Heart right ventricle (tissue), 16 donors: ENCODE measurements around the gene BMERB1. TPM values are rescaled to one million over a fixed set of nuclear protein-coding genes. Genes with fewer than 3 reads are reported as not detected.
"Not testable (repeated sequence)": the region's sequence is repeated elsewhere in the genome, so short reads cannot be mapped to it uniquely, and the experiment has no call there.

Experiments
- ATAC-seq, 8 donors: fragments of 200-7000 bp; cut with Tn5 transposase; one replicate each; pipeline ENCODE4 v1.9.1; 2020; ENCODE audit warnings: mild to moderate bottlenecking in 8 of 8, moderate library complexity in 8 of 8, moderate number of reproducible peaks in 1 of 8
- DNase-seq, 2 donors: peaks; one replicate each; pipeline ENCODE4 v3.0.0-alpha.2; 2020
- H3K27ac ChIP-seq, 10 donors: fragments of 200-600 bp; sonication (generic) in 2 of 10; one replicate each; pipeline versions ENCODE4 v1.5.0 to v1.8.0; 2020 to 2022; ENCODE audit warnings: mild to moderate bottlenecking in 3 of 10
- H3K27me3 ChIP-seq, 7 donors: fragments of 200-600 bp; one replicate each; pipeline ENCODE4 v1.8.0; 2021 to 2022; ENCODE audit warnings: mild to moderate bottlenecking in 2 of 7
- H3K36me3 ChIP-seq, 9 donors: fragments of 200-600 bp; sonication (generic) in 1 of 9; one replicate each; pipeline versions ENCODE4 v1.5.0 to v1.8.0; 2020 to 2022; ENCODE audit warnings: mild to moderate bottlenecking in 2 of 9
- H3K4me1 ChIP-seq, 9 donors: fragments of 200-600 bp; sonication (generic) in 1 of 9; one replicate each; pipeline versions ENCODE4 v1.5.0 to v1.8.0; 2020 to 2022; ENCODE audit warnings: mild to moderate bottlenecking in 4 of 9
- H3K4me3 ChIP-seq, 10 donors: fragments of 200-600 bp; sonication (generic) in 2 of 10; one replicate each; pipeline versions ENCODE4 v1.5.0 to v1.8.0; 2020 to 2022; ENCODE audit warnings: mild to moderate bottlenecking in 7 of 10, moderate library complexity in 2 of 10
- H3K9me3 ChIP-seq, 11 donors: fragments of 200-600 bp in 10 of 11; sonication (generic) in 2 of 11; one replicate each; pipeline versions ENCODE4 v1.5.0 to v1.8.0; 2013 to 2022; ENCODE audit warnings: mild to moderate bottlenecking in 2 of 11, control low read depth in 1 of 11, moderate library complexity in 1 of 11
- CTCF ChIP-seq, 9 donors: fragments of 200-600 bp; sonication (generic) in 2 of 9; IDR thresholded peaks; one replicate each; pipeline versions ENCODE4 v1.5.0 to v1.8.0; 2021 to 2022; ENCODE audit warnings: antibody characterized with exemption in 9 of 9, mild to moderate bottlenecking in 5 of 9, moderate library complexity in 1 of 9
- WGBS, 2 donors: extraction: QIAGEN DNeasy Blood & Tissue Kit; methylation state at CpG; one replicate each; pipeline ENCODE4 v1.1.7; 2013; ENCODE audit warnings: inconsistent platforms in 1 of 2; 5-methylcytosine and 5-hydroxymethylcytosine counted together
- intact Hi-C, 10 donors: fragments of 100-400 bp; cut with DNase I; formaldehyde crosslinking; loops; one replicate each; pipeline versions ENCODE4 v1.11.1 to v1.14.2; 2022
- polyA plus RNA-seq, 2 donors: library from polyadenylated mRNA; stranded (reverse); fragments of 200-250 nt; gene quantifications; one replicate each; pipeline ENCODE4 v1.2.3, GENCODE V29; 2013
- total RNA-seq, 10 donors: library from RNA; stranded (reverse); fragmentation: NEBNext Ultra II Directional in 3 of 10; extraction: Animal tissue kit (Norgen Biotek cat#: 25700) in 3 of 10; gene quantifications; one replicate each; pipeline versions ENCODE4 v1.2.1 to v1.2.4, GENCODE V29; 2021 to 2023
- donor health status: Arrhythmogenic right ventricular cardiomyopathy.
- donor health status: ischemic (EF 13 %, LVEDD 7.1; RV severe dilation, severe dysfunction).
- donor health status: healthy with polysubstance abuse.
- donor health status: DM: no; HTN: yes; CAD: no.
- donor health status: DM: no; HTN: no; CAD: no.
- donor health status: ischemic (EF 25% LVEDD 6.9; RV normal size, moderate dysfunction).
- donor health status: ischemic (EF 25% LVEDD 5.7; RV mildly dilated, moderate dysfunction).
- donor health status: healthy.
- donor health status: DM: yes; HTN: yes; CAD: no.
- donor health status: Ischemic cardiomyopathy.
- donor health status: ischemic (EF 35%, LVEDD 5.7; RV mildly dilated, moderate dysfunction).
- donor health status: nonischemic (EF 11% LVEDD 7.7; RV severe dilation, severe dysfunction).
- donor health status: DM: yes; HTN: yes; CAD: no.
- donor health status: PGD.
- donor health status: ischemic (EF 29% LVEDD 5.4; RV normal size, mild dysfunction).
- donor health status: nonischemic (EF 23%, LVEDD 6.1; RV moderate dilation, normal function).

Gene BMERB1
- total and polyA plus RNA-seq, 12 donors: 16.5 to 121 (median 78.9) TPM

- 98 to 100% methylated on average over 2 of the region's 2 CpGs for WGBS, 2 donors
- TF ChIP-seq CTCF (IDR thresholded peaks at IDR 0.05): no peak
- Histone ChIP-seq H3K9me3 (peaks cover 0 to 14% (median 0%) of the 10 kb centered on the region in 11 donors), H3K36me3 (no peaks in the 10 kb centered on the region), H3K4me3 (no peak overlapping the region), H3K4me1 (peaks cover 0 to 2% (median 0%) of the 10 kb centered on the region in 9 donors), H3K27ac (no peak overlapping the region), H3K27me3 (no peaks in the 10 kb centered on the region)
- intact Hi-C loops: loop anchor here in 1 of 10 donors (10.0 kb wide), 1 partner anchor 81 kb away; no protein-coding TSS in a partner anchor
- ATAC-seq (no peak), DNase-seq (no peak)
Measured at GRCh38 chr16:15545544-15545943, 111.2 kb downstream of the BMERB1 start.

- H3K27me3 ChIP-seq, DNase-seq, H3K27ac ChIP-seq, H3K4me3 ChIP-seq, ATAC-seq, H3K36me3 ChIP-seq: not testable (repeated sequence)
- Histone ChIP-seq H3K9me3 (peaks cover 0 to 14% (median 0%) of the 10 kb centered on the region in 11 donors), H3K4me1 (peaks cover 0 to 11% (median 0%) of the 10 kb centered on the region in 9 donors)
- intact Hi-C loops: loop anchor here in 1 of 10 donors (10.0 kb wide), 1 partner anchor 82 kb away; no protein-coding TSS in a partner anchor
- 94 to 96% methylated on average over 13 of the region's 13 CpGs for WGBS, 2 donors
Measured at GRCh38 chr16:15547072-15547767, 112.8 kb downstream of the BMERB1 start.

- Histone ChIP-seq H3K27me3 (no peaks in the 10 kb centered on the region), H3K4me1 (peaks cover 0 to 11% (median 0%) of the 10 kb centered on the region in 9 donors), H3K36me3 (no peaks in the 10 kb centered on the region), H3K9me3 (peaks cover 0 to 9% (median 0%) of the 10 kb centered on the region in 11 donors), H3K27ac (no peak overlapping the region), H3K4me3 (no peak overlapping the region)
- 96 to 98% methylated on average over 6 of the region's 6 CpGs for WGBS, 2 donors
- ATAC-seq (no peak), DNase-seq (no peak)
- intact Hi-C loops: loop anchor here in 1 of 10 donors (10.0 kb wide), 1 partner anchor 83 kb away; no protein-coding TSS in a partner anchor
- no peak for TF ChIP-seq CTCF (IDR thresholded peaks at IDR 0.05)
Measured at GRCh38 chr16:15547768-15548096, 113.3 kb downstream of the BMERB1 start.

GRCh38 chr16:15548482-15548891, 114.1 kb downstream of the BMERB1 start:
- 80 to 88% methylated on average over 3 of the region's 3 CpGs for WGBS, 2 donors
- no peaks in the 10 kb centered on the region for H3K36me3 ChIP-seq
- H3K4me3 ChIP-seq: no peak overlapping the region

More at GRCh38 chr16:15548482-15548891, 114.1 kb downstream of the BMERB1 start:
- Histone ChIP-seq H3K27me3 (no peaks in the 10 kb centered on the region), H3K4me1 (peaks cover 0 to 11% (median 0%) of the 10 kb centered on the region in 9 donors), H3K9me3 (peaks cover 0 to 2% (median 0%) of the 10 kb centered on the region in 11 donors), H3K27ac (no peak overlapping the region)
- no peak for ATAC-seq
- TF ChIP-seq CTCF (IDR thresholded peaks at IDR 0.05): no peak
- no peak for DNase-seq
- intact Hi-C loops: loop anchor here in 1 of 10 donors (10.0 kb wide), 1 partner anchor 84 kb away; no protein-coding TSS in a partner anchor
